HG03558 (cell line): ENCODE measurements around the gene RHD.
"Not testable (repeated sequence)": the region's sequence is repeated elsewhere in the genome, so short reads cannot be mapped to it uniquely, and the experiment has no call there.

Experiments
- ATAC-seq: cut with Tn5 transposase; IDR thresholded peaks from one replicate; pipeline ENCODE4 v1.9.1; 2021; ENCODE audit warnings: moderate number of reproducible peaks; ENCODE audit not compliant: unreplicated experiment; ENCODE audit errors: extremely low read depth

The RHD gene

DNA sequence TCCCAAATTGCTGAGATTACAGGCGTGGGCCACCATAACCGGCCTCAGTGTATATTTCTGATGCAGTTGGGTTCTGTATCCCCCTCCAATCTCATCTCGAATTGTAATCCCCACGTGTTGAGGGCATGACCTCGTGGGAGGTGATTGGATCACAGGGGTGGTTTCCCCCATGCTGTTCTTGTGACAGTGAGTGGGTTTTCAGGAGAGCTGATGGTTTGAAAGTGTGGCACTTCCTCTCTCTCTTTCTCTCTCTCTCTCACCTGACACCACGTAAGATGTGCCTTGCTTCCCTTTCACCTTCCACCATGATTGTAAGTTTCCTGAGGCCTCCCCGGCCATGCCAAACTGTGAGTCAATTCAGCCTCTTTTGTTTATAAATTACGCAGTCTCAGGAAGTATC is 24.2 kb downstream of the RHD start:
- ATAC-seq = not testable (repeated sequence)

DNA sequence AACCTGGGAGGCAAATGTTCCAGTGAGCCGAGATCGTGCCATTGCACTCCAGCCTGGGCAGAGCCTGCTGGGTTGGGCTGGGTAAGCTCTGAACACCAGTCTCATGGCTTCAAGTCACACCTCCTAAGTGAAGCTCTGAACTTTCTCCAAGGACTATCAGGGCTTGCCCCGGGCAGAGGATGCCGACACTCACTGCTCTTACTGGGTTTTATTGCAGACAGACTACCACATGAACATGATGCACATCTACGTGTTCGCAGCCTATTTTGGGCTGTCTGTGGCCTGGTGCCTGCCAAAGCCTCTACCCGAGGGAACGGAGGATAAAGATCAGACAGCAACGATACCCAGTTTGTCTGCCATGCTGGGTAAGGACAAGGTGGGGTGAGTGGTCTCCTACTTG is 28.4 kb downstream of the RHD start:
- not testable (repeated sequence) for ATAC-seq

DNA sequence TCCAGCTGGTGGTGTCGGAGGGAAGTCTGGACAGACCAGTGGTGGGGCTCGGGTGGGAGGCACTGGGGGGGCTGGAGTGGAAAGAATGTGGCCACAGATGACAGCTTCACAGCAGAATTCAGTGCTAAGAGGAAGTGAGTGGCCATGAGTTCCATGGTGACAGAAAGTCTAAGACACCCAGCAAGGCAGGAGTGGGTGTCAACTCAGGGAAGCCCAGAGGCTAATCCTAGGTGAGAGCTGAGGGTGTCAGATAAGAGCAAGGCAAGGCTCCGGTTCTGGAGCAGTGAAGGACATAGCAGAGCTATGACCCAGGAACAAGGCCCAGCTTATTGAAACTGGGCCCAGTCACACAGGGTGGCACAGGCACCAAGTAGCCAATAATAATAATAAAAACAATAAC is 30.0 kb downstream of the RHD start:
- ATAC-seq = not testable (repeated sequence)

DNA sequence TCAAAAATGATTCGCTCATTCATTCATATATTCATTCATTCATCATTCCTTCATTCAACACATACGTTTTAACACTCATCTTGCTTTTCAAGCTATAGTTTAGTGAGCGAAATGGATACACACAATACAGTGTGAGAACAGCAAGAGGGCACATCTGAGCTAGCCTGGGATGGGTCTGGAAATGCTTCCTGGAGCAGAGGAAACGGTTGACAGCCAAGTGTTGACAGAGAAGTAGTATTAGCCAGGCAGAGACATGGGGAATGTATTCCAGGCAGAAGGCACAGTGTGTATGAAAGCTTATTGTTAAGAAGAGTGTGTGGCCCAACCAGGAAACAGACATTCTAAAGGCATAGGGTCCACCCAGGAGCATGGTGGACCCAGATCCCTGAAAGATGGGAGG is 32.6 kb downstream of the RHD start:
- not testable (repeated sequence) for ATAC-seq

DNA sequence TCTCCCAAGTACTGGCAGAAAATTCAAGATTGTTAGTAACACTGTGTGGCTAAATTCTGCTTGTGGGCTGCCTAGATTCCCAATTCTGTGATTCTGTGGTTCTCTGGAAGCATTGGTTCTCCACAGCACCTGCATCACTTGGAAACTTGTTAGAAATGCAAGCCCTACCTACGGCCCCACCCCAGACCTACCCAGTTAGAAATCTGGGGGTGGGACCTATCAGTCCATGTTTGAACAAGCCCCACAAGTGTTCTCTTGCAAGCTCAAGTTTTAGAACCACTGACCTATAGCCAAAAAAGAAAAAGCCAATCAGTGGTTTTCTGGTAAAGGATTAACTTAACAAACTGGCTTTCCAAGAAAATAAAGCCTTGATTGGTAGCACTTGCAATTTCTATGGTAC is 35.9 kb downstream of the RHD start:
- not testable (repeated sequence) for ATAC-seq

DNA sequence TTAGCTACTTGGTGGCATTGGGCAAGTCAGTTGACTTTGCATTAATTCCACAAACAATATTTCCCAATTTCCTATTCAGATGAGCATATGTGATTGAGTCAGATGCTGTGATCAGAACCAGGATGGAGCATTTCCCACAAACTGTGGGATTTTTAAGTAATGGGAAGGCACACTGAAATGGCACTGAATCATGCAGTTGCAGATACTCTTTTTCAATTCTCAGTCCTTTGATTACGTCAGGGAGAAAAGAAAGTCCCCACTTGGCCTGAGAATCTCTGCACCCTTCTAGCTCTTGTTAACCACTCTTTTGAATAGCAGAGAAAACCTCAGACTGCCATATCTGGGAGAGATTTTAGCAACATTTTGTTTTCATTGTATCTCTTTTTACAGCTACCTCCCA is 36.8 kb downstream of the RHD start:
- not testable (repeated sequence) for ATAC-seq

DNA sequence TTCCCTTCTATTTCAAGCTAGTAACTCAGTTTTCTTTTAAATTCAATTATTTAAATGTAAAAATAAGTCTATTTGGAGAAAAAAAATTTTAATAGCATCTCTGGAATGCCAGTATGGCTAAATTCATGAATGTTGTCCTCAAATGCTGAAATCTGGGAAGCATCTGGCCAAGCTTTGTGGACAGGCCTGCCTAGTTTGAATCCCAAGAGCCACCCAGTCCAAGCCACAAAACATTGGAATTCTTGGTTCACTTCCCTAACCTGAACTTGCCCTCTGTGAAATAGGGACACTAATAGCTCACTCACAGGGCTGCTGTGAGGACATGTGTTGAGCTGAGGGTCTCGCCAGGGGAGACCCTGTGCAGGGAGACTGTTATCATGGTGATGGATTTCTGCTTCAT is 37.2 kb downstream of the RHD start:
- ATAC-seq = not testable (repeated sequence)

DNA sequence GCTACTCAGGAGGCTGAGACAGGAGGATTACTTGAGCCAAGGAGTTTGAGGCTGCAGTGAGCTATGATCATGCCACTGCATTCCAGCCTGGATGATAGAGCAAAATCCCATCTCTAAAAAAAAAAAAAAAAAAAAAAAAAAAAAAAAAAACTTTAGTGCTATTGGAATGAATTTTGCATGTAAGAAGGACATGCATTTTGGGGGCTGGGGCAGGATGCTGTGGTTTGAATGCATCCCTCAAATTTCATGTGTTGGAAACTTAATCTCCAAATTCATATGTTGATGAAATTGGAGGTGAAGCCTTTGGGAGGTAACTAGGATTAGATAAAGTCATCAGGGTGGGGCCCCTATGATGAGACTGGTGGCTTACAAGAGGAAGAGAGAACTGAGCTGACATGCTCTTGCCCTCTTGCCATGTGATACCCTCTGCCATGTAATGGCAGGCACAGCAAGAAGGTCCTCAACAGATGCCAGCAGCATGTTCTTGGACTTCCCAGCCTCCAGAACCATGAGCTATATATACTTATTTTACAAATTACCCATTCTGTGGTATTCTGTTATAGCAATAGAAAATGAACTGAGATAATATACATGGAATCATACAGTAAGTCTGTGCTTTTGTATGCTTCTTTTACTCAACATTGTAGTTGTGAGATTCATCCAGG is 40.6 kb downstream of the RHD start:
- ATAC-seq = not testable (repeated sequence)

DNA sequence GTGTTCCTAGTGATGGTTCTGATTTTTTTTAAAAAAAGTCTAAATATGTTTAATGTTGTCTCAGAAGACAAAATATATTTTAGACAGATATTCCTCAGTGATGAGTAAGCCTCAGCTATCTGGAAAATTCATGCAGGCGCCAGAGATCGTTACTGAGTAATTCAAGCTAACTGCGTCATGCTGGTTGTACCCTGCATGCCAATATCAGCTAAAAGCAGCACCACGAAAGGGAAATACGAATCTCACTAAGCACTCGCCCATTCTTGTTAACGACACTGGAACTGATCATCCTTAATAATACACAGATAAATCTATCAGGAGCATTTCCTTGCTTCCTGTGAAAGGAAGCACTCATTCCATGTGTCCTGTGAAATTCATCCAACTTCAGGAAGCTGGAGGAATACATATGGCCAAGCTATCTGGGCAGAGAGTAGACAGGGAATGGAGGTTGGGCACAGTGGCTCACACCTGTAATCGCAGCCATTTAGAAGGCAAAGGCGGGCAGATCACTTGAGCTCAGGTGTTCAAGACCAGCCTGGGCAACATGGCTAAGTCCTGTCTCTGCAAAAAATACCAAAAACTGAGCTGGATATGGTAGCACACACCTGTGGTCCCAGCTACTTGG is 48.1 kb downstream of the RHD start:
- ATAC-seq = not testable (repeated sequence)

DNA sequence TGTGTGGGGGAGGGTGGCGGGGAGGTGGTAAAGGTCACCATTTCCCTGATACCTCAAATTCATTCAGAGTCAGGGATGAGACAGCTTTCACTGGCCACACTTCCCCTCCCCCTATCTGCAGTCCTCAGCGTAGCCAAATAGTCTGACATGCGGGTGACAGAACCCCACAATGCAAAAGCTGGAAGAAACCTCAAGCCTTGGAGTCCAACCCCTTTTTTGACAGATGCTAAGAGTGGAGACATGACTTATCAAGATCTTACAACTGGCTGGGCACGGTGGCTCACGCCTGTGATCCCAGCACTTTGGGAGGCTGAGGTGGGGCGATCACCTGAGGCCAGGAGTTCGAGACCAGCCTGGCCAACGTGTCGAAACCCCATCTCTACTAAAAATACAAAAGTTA is 49.8 kb downstream of the RHD start:
- not testable (repeated sequence) for ATAC-seq

DNA sequence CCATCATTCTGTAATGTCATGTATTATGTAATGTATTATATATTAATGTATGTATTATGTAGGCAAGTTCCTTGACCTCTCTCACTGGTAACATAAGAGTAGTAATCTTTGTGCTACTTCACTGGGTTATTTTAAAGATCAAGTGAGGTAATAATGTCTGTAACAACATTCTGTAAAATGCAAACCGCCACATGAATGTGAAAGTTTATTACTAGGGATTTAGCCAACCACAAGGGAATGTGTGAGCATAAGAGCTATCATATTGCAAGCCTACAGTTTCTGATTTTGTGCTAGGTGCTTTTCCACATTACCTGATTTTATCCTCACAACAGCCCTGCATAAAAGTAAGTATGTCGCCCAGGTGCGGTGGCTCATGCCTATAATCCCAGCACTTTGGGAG is 52.1 kb downstream of the RHD start:
- ATAC-seq = not testable (repeated sequence)

DNA sequence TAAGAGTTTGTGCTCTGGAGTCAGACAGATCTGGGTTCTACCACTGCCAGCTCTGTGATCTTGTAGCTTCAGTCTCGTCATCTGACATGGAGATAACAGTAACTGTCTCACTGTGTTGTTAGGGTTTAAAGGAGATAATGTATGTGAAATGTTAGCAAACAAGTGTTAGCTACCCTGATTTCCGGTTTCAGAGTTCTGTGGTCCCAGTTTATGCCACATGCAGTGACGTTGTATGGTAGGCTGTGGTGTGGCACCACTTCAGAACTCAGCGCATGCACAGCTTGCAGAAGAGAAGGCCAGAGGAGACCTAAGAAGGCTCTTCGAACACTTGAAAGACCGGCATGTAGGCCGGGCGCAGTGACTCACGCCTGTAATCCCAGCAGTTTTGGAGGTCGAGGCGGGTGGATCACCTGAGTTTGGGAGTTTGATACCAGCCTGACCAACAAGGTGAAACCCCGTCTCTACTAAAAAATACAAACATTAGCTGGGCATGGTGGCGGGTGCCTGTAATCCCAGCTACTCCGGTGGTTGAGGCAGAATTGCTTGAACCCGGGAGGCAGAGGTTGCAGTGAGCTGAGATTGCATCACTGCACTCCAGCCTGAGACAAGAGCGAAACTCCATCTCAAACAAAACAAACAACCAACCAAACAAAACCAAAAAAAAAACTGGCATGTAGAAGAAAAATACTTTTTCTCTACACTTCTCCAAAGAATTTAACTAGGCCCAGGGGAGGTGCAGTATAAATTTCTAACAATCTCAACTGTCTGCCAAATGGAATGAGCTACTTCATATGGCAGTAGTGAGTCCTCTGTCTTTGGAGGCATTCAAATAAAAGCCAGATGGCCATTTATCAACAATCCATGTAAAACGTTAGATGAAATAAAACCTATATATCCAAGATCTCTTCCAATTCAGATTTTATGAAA is 55.8 kb downstream of the RHD start:
- ATAC-seq = not testable (repeated sequence)

DNA sequence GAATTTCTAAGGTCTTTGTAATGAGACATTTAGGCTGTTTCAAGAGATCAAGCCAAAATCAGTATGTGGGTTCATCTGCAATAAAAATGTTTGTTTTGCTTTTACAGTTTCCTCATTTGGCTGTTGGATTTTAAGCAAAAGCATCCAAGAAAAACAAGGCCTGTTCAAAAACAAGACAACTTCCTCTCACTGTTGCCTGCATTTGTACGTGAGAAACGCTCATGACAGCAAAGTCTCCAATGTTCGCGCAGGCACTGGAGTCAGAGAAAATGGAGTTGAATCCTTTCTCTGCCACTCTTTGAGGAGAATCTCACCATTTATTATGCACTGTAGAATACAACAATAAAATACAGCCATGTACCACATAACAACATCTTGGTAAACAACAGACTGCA is 56.5 kb downstream of the RHD start:
- ATAC-seq = not testable (repeated sequence)

DNA sequence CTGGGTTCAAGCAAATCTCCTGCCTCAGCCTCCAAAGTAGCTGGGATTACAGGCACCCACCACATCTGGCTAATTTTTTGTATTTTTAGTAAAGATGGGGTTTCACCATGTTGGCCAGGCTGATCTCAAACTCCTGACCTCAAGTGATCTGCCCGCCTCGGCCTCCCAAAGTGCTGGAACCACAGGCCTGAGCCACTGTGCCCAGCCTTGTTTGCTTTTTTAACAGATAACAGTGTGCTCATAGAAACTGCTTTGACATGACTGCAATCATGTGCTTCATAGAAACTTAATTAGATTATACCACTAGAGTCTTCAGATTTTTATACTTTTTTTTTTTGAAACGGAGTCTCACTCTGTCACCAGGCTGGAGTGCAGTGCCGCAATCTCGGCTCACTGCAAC is 57.0 kb downstream of the RHD start:
- ATAC-seq = not testable (repeated sequence)

DNA sequence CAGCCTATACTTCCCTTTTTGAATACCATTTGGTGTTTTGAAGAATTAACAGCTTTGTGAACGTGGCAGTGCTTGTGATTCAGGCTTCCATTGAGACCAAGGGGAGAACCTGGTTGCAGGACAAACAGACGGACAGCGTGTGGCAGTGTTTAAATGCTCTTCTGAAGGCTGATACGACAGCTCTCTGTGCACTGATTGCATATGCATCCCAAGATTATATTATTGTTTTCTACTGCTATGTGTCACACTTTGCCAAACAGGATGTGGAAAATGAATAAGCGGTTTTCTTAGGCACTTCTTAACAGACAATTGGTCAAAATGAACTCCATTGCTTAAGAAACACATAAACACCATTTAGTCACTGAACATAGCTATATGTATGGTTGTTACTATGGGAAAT is 57.6 kb downstream of the RHD start:
- ATAC-seq = not testable (repeated sequence)

DNA sequence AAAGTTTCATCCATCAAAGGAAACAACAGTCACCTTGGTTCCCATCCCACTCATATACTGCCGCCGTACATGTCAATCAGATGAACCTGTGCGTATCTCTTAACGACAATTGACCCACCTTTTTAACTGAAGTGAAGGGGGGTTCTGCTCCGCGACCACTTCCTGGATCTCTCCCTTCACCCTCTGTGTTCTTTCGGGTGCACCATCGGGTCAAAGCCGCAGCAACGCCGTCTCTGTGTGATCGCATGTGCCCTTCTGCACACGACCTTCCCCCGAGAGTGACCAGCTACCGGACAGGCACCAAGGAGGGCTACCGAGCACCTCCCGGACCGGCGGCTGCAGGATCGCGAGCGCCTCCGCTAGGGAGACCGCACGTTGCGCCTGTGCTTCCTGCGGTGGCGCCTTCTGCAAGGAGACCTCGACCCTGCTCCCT is 64.6 kb downstream of the RHD start:
- not testable (repeated sequence) for ATAC-seq

DNA sequence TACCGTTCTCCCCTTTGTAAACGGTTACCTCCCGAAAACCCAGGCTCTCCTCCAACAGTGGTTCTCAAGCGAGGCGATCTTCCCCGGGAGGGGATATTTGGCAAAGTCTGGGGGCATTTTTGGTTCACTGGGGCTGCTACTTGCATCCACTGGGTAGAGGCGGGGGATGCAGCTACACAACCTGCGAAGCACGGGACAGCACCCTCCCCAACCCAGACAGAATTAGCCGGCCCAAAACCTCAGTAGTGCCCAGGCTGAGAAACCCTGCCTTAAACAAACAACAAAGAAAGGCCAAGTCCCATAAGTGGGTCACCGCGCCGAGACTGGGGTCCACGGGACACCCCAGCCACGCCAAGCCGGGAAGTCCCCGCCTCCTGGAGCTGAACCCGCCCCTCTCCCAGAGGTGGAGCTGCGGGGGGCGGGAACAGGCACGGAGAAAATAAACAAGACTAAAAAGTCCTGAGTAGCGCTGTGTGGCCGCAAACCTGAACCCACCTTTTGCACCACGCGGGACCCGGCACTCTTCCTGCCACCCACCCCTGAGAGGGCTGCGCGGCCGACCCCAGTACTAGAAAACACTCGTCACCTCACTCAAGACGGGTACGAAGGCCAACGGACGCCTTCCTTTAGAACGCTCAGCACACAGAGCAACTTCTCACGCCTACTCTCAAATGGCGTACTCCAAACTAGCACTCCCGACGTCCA is 65.3 kb downstream of the RHD start:
- ATAC-seq = peak; percentile 18

DNA sequence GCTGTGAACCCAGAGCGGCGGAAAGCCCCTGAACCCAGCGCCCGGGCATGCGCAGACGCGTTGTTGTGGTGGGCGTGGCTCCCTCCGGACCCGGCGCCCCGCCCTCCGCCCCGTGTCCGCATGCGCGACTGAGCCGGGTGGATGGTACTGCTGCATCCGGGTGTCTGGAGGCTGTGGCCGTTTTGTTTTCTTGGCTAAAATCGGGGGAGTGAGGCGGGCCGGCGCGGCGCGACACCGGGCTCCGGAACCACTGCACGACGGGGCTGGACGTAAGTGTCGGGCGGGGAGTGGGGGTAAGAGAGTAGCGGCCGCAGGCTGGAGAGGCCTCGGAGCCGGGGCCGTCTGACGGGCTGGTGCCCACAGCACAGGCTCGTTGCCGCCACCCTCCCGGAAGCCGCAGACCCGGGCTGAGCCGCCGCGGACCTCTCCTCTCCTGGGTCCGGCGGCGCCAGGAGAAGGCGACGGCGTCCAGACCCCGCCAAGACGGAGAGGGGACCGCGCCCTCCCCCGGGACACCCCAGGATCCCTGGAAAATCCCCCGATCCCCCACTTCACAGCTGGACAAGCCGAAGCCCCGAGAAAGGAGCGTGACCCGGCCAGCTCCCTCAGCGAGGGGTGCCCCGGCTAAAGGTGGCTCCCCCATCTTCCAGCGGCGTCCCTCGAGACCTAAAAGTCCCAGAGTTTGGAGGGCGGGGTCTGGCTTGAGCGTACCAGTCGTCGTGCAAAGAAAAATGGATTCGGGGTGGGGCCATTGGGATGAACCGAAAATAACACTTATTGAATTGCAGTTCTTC is 66.1 kb downstream of the RHD start, which contains the start of gene TMEM50A:
TSS of gene TMEM50A (plus strand) at position 147 of the 794 bp plus-strand sequence. CDS start 2,153 bp downstream, outside the sequence.
- peak; percentile 29 for ATAC-seq

DNA sequence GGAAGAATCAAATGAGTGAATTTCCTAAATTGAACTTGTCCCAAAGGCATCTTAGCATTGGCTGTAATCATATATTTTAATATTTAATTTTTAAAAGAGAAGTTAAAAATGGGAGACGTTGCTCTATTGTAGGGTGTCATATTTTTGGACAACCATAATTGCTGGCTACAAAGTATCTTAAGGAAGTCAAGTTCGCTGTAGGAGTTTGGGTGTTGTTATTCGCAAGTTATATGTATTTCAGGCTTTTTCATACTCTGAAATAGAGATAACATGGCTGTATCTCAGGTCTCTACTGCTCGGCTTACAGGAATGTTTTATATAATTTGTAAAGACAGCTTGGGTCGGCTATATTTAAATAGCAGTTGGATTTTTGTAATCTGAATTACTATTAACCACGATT is 66.7 kb downstream of the RHD start:
- no peak for ATAC-seq
